H7 (cell line): ENCODE data around the gene GAB2. TPM values are rescaled to one million over a fixed set of nuclear protein-coding genes. Genes with fewer than 3 reads are reported as not detected.

Source experiments
- DNase-seq: peaks from one replicate; pipeline ENCODE4 v3.0.0; 2012
- H3K27me3 ChIP-seq: 2 replicates; pipeline ENCODE4 v1.6.0; 2011; ENCODE audit warnings: mild to moderate bottlenecking, low read length; ENCODE audit not compliant: control insufficient read depth, insufficient read depth
- H3K36me3 ChIP-seq: replicated peaks from 2 replicates; pipeline ENCODE4 v1.5.1; 2011; ENCODE audit warnings: low read length; ENCODE audit not compliant: control insufficient read depth, insufficient read depth
- H3K4me3 ChIP-seq: 2 replicates; pipeline ENCODE4 v1.5.1; 2011; ENCODE audit warnings: low read depth, mild to moderate bottlenecking, control low read depth, low read length, moderate library complexity; ENCODE audit not compliant: insufficient read depth
- total RNA-seq: library from RNA; depleted of rRNA; stranded (reverse); fragments of >200 nt; shearing (Covaris generic); gene quantifications from 2 replicates; pipeline ENCODE4 v1.2.3, GENCODE V29; 2014

Gene GAB2
- total RNA-seq, 1 experiment from 2014 or later: 9.6 TPM

GRCh38 chr11:78354408-78355308, 63.0 kb downstream of the GAB2 start:
- H3K27me3 ChIP-seq: no peaks in the 10 kb centered on the region
- H3K36me3 ChIP-seq: no peaks in the 10 kb centered on the region
- DNase-seq: no peak
- H3K4me3 ChIP-seq: no peak overlapping the region

- Histone ChIP-seq H3K27me3 (no peaks in the 10 kb centered on the region), H3K36me3 (no peaks in the 10 kb centered on the region), H3K4me3 (no peak overlapping the region)
- no peak for DNase-seq
These were observed 65.4 kb downstream of the GAB2 start for GRCh38 chr11:78351979-78352841.

GRCh38 chr11:78351193-78351592, 66.4 kb downstream of the GAB2 start:
- H3K27me3 ChIP-seq: no peaks in the 10 kb centered on the region
- H3K4me3 ChIP-seq: no peak overlapping the region
- H3K36me3 ChIP-seq: no peaks in the 10 kb centered on the region
- DNase-seq: no peak

GRCh38 chr11:78350646-78351165, 66.9 kb downstream of the GAB2 start:
- Histone ChIP-seq H3K27me3 (no peaks in the 10 kb centered on the region), H3K4me3 (no peak overlapping the region), H3K36me3 (no peaks in the 10 kb centered on the region)
- DNase-seq: no peak

GRCh38 chr11:78350091-78350645, 67.5 kb downstream of the GAB2 start:
- H3K27me3 ChIP-seq: no peaks in the 10 kb centered on the region
- no peak for DNase-seq
- no peaks in the 10 kb centered on the region for H3K36me3 ChIP-seq
- no peak overlapping the region for H3K4me3 ChIP-seq

GRCh38 chr11:78349624-78350023, 68.0 kb downstream of the GAB2 start:
- no peak for DNase-seq
- H3K4me3 ChIP-seq: no peak overlapping the region

GRCh38 chr11:78349114-78349513, 68.5 kb downstream of the GAB2 start:
- Histone ChIP-seq H3K36me3 (no peaks in the 10 kb centered on the region), H3K27me3 (no peaks in the 10 kb centered on the region), H3K4me3 (no peak overlapping the region)
- no peak for DNase-seq

More at GRCh38 chr11:78349624-78350023, 68.0 kb downstream of the GAB2 start:
- H3K27me3 ChIP-seq: no peaks in the 10 kb centered on the region
- no peaks in the 10 kb centered on the region for H3K36me3 ChIP-seq

GRCh38 chr11:78347956-78348355, 69.7 kb downstream of the GAB2 start:
- Histone ChIP-seq H3K36me3 (no peaks in the 10 kb centered on the region), H3K27me3 (no peaks in the 10 kb centered on the region), H3K4me3 (no peak overlapping the region)
- DNase-seq: no peak

GRCh38 chr11:78346799-78347198, 70.8 kb downstream of the GAB2 start:
- Histone ChIP-seq H3K4me3 (no peak overlapping the region), H3K27me3 (no peaks in the 10 kb centered on the region), H3K36me3 (no peaks in the 10 kb centered on the region)
- DNase-seq: no peak

- no peaks in the 10 kb centered on the region for H3K27me3 ChIP-seq
- H3K36me3 ChIP-seq: no peaks in the 10 kb centered on the region
- no peak overlapping the region for H3K4me3 ChIP-seq
- DNase-seq: no peak
These were observed 72.2 kb downstream of the GAB2 start for GRCh38 chr11:78345450-78345849.

GRCh38 chr11:78344676-78345075, 72.9 kb downstream of the GAB2 start:
- no peak for DNase-seq
- Histone ChIP-seq H3K4me3 (no peak overlapping the region), H3K27me3 (no peaks in the 10 kb centered on the region)

GRCh38 chr11:78344094-78344493, 73.5 kb downstream of the GAB2 start:
- Histone ChIP-seq H3K27me3 (no peaks in the 10 kb centered on the region), H3K4me3 (no peak overlapping the region), H3K36me3 (no peaks in the 10 kb centered on the region)
- no peak for DNase-seq

More at GRCh38 chr11:78344676-78345075, 72.9 kb downstream of the GAB2 start:
- H3K36me3 ChIP-seq: no peaks in the 10 kb centered on the region

- Histone ChIP-seq H3K36me3 (no peaks in the 10 kb centered on the region), H3K27me3 (no peaks in the 10 kb centered on the region)
- no peak for DNase-seq
These were observed 74.3 kb downstream of the GAB2 start for GRCh38 chr11:78343303-78343702.

GRCh38 chr11:78341841-78342240, 75.8 kb downstream of the GAB2 start:
- no peak for DNase-seq
- Histone ChIP-seq H3K36me3 (no peaks in the 10 kb centered on the region), H3K27me3 (no peaks in the 10 kb centered on the region), H3K4me3 (no peak overlapping the region)

More at GRCh38 chr11:78343303-78343702, 74.3 kb downstream of the GAB2 start:
- no peak overlapping the region for H3K4me3 ChIP-seq
